ENCODE data around the gene USP9X.

GRCh38 chrX:41128955-41129354 is 43.7 kb downstream of the USP9X start:
- TF ChIP-seq ZNF664 (tag by site-specific recombination; IDR thresholded peaks at IDR 0.05) (no peak), ZNF274 (IDR thresholded peaks at IDR 0.05; ENCODE audit: low read length) (no peak), ZNF274 (tag by site-specific recombination; IDR thresholded peaks at IDR 0.05; ENCODE audit: borderline replicate concordance) (no peak), CTCF (tag by site-specific recombination; IDR thresholded peaks at IDR 0.05) (no peak), ZSCAN18 (tag by site-specific recombination; IDR thresholded peaks at IDR 0.05) (no peak), ZBTB21 (tag by site-specific recombination; IDR thresholded peaks at IDR 0.05) (no peak), ZNF776 (tag by site-specific recombination; IDR thresholded peaks at IDR 0.05; ENCODE audit: borderline replicate concordance) (no peak), ZNF362 (tag by site-specific recombination; IDR thresholded peaks at IDR 0.05) (no peak), ZNF366 (tag by site-specific recombination; conservative IDR thresholded peaks at IDR 0.05) (no peak), OVOL3 (tag by site-specific recombination; IDR thresholded peaks at IDR 0.05) (no peak), ZNF114 (tag by site-specific recombination; IDR thresholded peaks at IDR 0.05) (no peak), ZNF624 (tag by site-specific recombination; IDR thresholded peaks at IDR 0.05) (no peak), ZBTB20 (tag by site-specific recombination; IDR thresholded peaks at IDR 0.05) (no peak), REST (tag by site-specific recombination; IDR thresholded peaks at IDR 0.05) (no peak)
